HEK293 (cell line): ENCODE measurements around the gene FOXRED1.
A peak's percentile ranks its signal among the peaks of the same experiment; 100 is the strongest.

ENCODE experiments used
- AEBP2 ChIP-seq: fragments of 450-650 bp; formaldehyde crosslinking; IDR thresholded peaks from 2 replicates; pipeline ENCODE4 v1.5.1; 2016; ENCODE audit warnings: missing biosample characterization, missing genetic modification characterization, borderline replicate concordance
- GFI1B ChIP-seq: fragments of 450-650 bp; formaldehyde crosslinking; IDR thresholded peaks from 2 replicates; pipeline ENCODE4 v1.5.1; 2016; ENCODE audit warnings: missing biosample characterization, missing genetic modification characterization
- GLIS1 ChIP-seq: fragments of 450-650 bp; formaldehyde crosslinking; IDR thresholded peaks from 2 replicates; pipeline ENCODE4 v1.5.1; 2016; ENCODE audit warnings: missing biosample characterization, missing genetic modification characterization
- GLIS2 ChIP-seq: fragments of 450-650 bp; formaldehyde crosslinking; IDR thresholded peaks from 2 replicates; pipeline ENCODE4 v1.5.1; 2016; ENCODE audit warnings: missing biosample characterization, missing genetic modification characterization
- HOXD13 ChIP-seq: sonication (generic); formaldehyde crosslinking; IDR thresholded peaks from 2 replicates; pipeline ENCODE4 v1.8.0; 2022; ENCODE audit warnings: missing genetic modification reagents, borderline replicate concordance
- INSM2 ChIP-seq: fragments of 450-650 bp; formaldehyde crosslinking; IDR thresholded peaks from 2 replicates; pipeline ENCODE4 v1.5.1; 2016; ENCODE audit warnings: missing biosample characterization, missing genetic modification characterization
- KLF1 ChIP-seq: fragments of 450-650 bp; formaldehyde crosslinking; IDR thresholded peaks from 2 replicates; pipeline ENCODE4 v1.5.1; 2016; ENCODE audit warnings: missing biosample characterization, missing genetic modification characterization
- KLF10 ChIP-seq: fragments of 450-650 bp; IDR thresholded peaks from 2 replicates; pipeline ENCODE4 v1.5.1; 2018; ENCODE audit warnings: missing biosample characterization, mild to moderate bottlenecking, missing genetic modification characterization
- KLF8 ChIP-seq: fragments of 450-650 bp; formaldehyde crosslinking; IDR thresholded peaks from 2 replicates; pipeline ENCODE4 v1.5.1; 2016; ENCODE audit warnings: missing biosample characterization, missing genetic modification characterization
- KLF9 ChIP-seq: fragments of 450-650 bp; formaldehyde crosslinking; IDR thresholded peaks from 2 replicates; pipeline ENCODE4 v1.5.1; 2016; ENCODE audit warnings: missing biosample characterization, missing genetic modification characterization, low read depth
- PBX3 ChIP-seq: sonication (generic); formaldehyde crosslinking; IDR thresholded peaks from 2 replicates; pipeline ENCODE4 v1.8.1; 2022; ENCODE audit warnings: mild to moderate bottlenecking, moderate library complexity, missing genetic modification reagents
- WT1 ChIP-seq: fragments of 450-650 bp; formaldehyde crosslinking; IDR thresholded peaks from 2 replicates; pipeline ENCODE4 v1.5.1; 2016; ENCODE audit warnings: missing biosample characterization, missing genetic modification characterization
- YY1 ChIP-seq: fragments of 450-650 bp; formaldehyde crosslinking; IDR thresholded peaks from 2 replicates; pipeline ENCODE4 v1.5.1; 2018; ENCODE audit warnings: missing biosample characterization, missing genetic modification characterization
- ZBTB10 ChIP-seq: fragments of 450-650 bp; formaldehyde crosslinking; IDR thresholded peaks from 2 replicates; pipeline ENCODE4 v1.5.1; 2016; ENCODE audit warnings: missing biosample characterization, missing genetic modification characterization
- ZBTB8A ChIP-seq: fragments of 450-650 bp; formaldehyde crosslinking; IDR thresholded peaks from 2 replicates; pipeline ENCODE4 v1.5.1; 2016; ENCODE audit warnings: missing biosample characterization, missing genetic modification characterization
- ZFP3 ChIP-seq: fragments of 450-650 bp; formaldehyde crosslinking; IDR thresholded peaks from 2 replicates; pipeline ENCODE4 v1.5.1; 2016; ENCODE audit warnings: low read depth, missing biosample characterization, missing genetic modification characterization
- ZFP69B ChIP-seq: fragments of 450-650 bp; formaldehyde crosslinking; IDR thresholded peaks from 2 replicates; pipeline ENCODE4 v1.5.1; 2016; ENCODE audit warnings: missing biosample characterization, missing genetic modification characterization
- ZNF112 ChIP-seq: fragments of 450-650 bp; formaldehyde crosslinking; IDR thresholded peaks from 2 replicates; pipeline ENCODE4 v1.5.0; 2017; ENCODE audit warnings: missing biosample characterization, missing genetic modification characterization
- ZNF114 ChIP-seq: fragments of 450-650 bp; formaldehyde crosslinking; IDR thresholded peaks from 2 replicates; pipeline ENCODE4 v1.5.0; 2017; ENCODE audit warnings: missing biosample characterization, missing genetic modification characterization
- ZNF133 ChIP-seq: fragments of 450-650 bp; formaldehyde crosslinking; IDR thresholded peaks from 2 replicates; pipeline ENCODE4 v1.5.1; 2016; ENCODE audit warnings: missing biosample characterization, missing genetic modification characterization
- ZNF157 ChIP-seq: fragments of 450-650 bp; formaldehyde crosslinking; IDR thresholded peaks from 2 replicates; pipeline ENCODE4 v1.5.1; 2016; ENCODE audit warnings: missing biosample characterization, missing genetic modification characterization
- ZNF335 ChIP-seq: fragments of 450-650 bp; formaldehyde crosslinking; conservative IDR thresholded peaks from 2 replicates; pipeline ENCODE4 v1.5.1; 2016; ENCODE audit warnings: missing biosample characterization, missing genetic modification characterization
- ZNF488 ChIP-seq: fragments of 450-650 bp; formaldehyde crosslinking; IDR thresholded peaks from 2 replicates; pipeline ENCODE4 v1.5.1; 2016; ENCODE audit warnings: missing biosample characterization, missing genetic modification characterization
- ZNF521 ChIP-seq: fragments of 450-650 bp; formaldehyde crosslinking; IDR thresholded peaks from 2 replicates; pipeline ENCODE4 v1.5.1; 2017; ENCODE audit warnings: missing biosample characterization, mild to moderate bottlenecking, missing genetic modification characterization
- ZNF544 ChIP-seq: fragments of 450-650 bp; formaldehyde crosslinking; IDR thresholded peaks from 2 replicates; pipeline ENCODE4 v1.5.0; 2017; ENCODE audit warnings: missing biosample characterization, missing genetic modification characterization
- ZNF549 ChIP-seq: fragments of 450-650 bp; IDR thresholded peaks from 2 replicates; pipeline ENCODE4 v1.5.1; 2018; ENCODE audit warnings: missing biosample characterization, missing genetic modification characterization, mild to moderate bottlenecking, inconsistent platforms, moderate library complexity
- ZNF560 ChIP-seq: fragments of 450-650 bp; formaldehyde crosslinking; IDR thresholded peaks from 2 replicates; pipeline ENCODE4 v1.5.1; 2017; ENCODE audit warnings: missing biosample characterization, missing genetic modification characterization, borderline replicate concordance
- ZNF600 ChIP-seq: fragments of 450-650 bp; formaldehyde crosslinking; IDR thresholded peaks from 2 replicates; pipeline ENCODE4 v1.5.1; 2016; ENCODE audit warnings: missing biosample characterization, missing genetic modification characterization
- ZNF610 ChIP-seq: fragments of 450-650 bp; formaldehyde crosslinking; IDR thresholded peaks from 2 replicates; pipeline ENCODE4 v1.5.1; 2016; ENCODE audit warnings: missing biosample characterization, missing genetic modification characterization, borderline replicate concordance
- ZNF621 ChIP-seq: fragments of 450-650 bp; formaldehyde crosslinking; IDR thresholded peaks from 2 replicates; pipeline ENCODE4 v1.5.1; 2017; ENCODE audit warnings: missing biosample characterization, missing genetic modification characterization
- ZNF664 ChIP-seq: fragments of 450-650 bp; formaldehyde crosslinking; IDR thresholded peaks from 2 replicates; pipeline ENCODE4 v1.5.1; 2016; ENCODE audit warnings: missing biosample characterization, missing genetic modification characterization
- ZNF701 ChIP-seq: fragments of 450-650 bp; formaldehyde crosslinking; IDR thresholded peaks from 2 replicates; pipeline ENCODE4 v1.5.1; 2016; ENCODE audit warnings: missing biosample characterization, missing genetic modification characterization
- ZSCAN16 ChIP-seq: fragments of 450-650 bp; formaldehyde crosslinking; IDR thresholded peaks from 2 replicates; pipeline ENCODE4 v1.5.1; 2016; ENCODE audit warnings: missing biosample characterization, missing genetic modification characterization

Gene FOXRED1

GRCh38 chr11:126303623-126304456, 34.9 kb downstream of the FOXRED1 start, which contains the start of gene DCPS (continued):
- TF ChIP-seq ZBTB10 (tag by site-specific recombination) (no peak), ZSCAN16 (tag by site-specific recombination) (no peak), KLF9 (peak; percentile 50), ZBTB8A (tag by site-specific recombination) (peak; percentile 79), ZNF521 (tag by site-specific recombination) (no peak), KLF10 (no peak), ZNF600 (tag by site-specific recombination) (peak; percentile 97), ZNF664 (tag by site-specific recombination) (no peak), KLF8 (tag by site-specific recombination) (peak; percentile 70), ZNF133 (no peak), ZNF621 (tag by site-specific recombination) (no peak), ZNF549 (no peak), ZNF544 (tag by site-specific recombination) (no peak), GLIS1 (tag by site-specific recombination) (no peak), WT1 (tag by site-specific recombination) (peak; percentile 21; the same call in 1 of the 2 replicates), ZNF114 (tag by site-specific recombination) (no peak), ZNF157 (tag by site-specific recombination) (no peak), ZNF335 (tag by site-specific recombination) (peak; percentile 77), ZNF112 (no peak), AEBP2 (tag by site-specific recombination) (no peak), ZNF701 (tag by site-specific recombination) (no peak), HOXD13 (CRISPR knock-in tag) (no peak), ZFP3 (tag by site-specific recombination) (no peak), INSM2 (tag by site-specific recombination) (no peak; the same call in 1 of the 2 replicates), YY1 (tag by site-specific recombination) (peak; percentile 81), ZNF488 (tag by site-specific recombination) (no peak), PBX3 (CRISPR knock-in tag) (peak; percentile 87; the same call in 1 of the 2 replicates), ZNF560 (tag by site-specific recombination) (no peak), GLIS2 (tag by site-specific recombination) (peak; percentile 82), ZFP69B (tag by site-specific recombination) (no peak; the same call in 1 of the 2 replicates), KLF1 (tag by site-specific recombination) (peak; percentile 72), ZNF610 (tag by site-specific recombination) (peak; percentile 56; the same call in 1 of the 2 replicates), GFI1B (no peak)
